ENCODE data around the gene C8B. TPM values are rescaled to one million over a fixed set of nuclear protein-coding genes. Genes with fewer than 3 reads are reported as not detected.

Gene C8B
- total RNA-seq, 2 donors from 2014 or later, result not detected

- H3K36me3 ChIP-seq, result no peaks in the 10 kb centered on the region
- H3K4me1 ChIP-seq, result no peaks in the 10 kb centered on the region
- no peaks in the 10 kb centered on the region for H3K27me3 ChIP-seq
- H3K4me3 ChIP-seq, result no peak overlapping the region
- no peak for DNase-seq (ENCODE audit: low spot score)
- H3K27ac ChIP-seq, result no peak overlapping the region
- no peaks in the 10 kb centered on the region for H3K9me3 ChIP-seq
- no peak for TF ChIP-seq CTCF (IDR thresholded peaks at IDR 0.05)
These were observed 1.3 kb downstream of the C8B start for GRCh38 chr1:56964349-56965017.

GRCh38 chr1:56963667-56964066, 2.1 kb downstream of the C8B start:
- no peak overlapping the region for H3K4me3 ChIP-seq
- H3K36me3 ChIP-seq, result no peaks in the 10 kb centered on the region
- H3K4me1 ChIP-seq, result no peaks in the 10 kb centered on the region
- DNase-seq (ENCODE audit: low spot score), result no peak
- H3K9me3 ChIP-seq, result no peaks in the 10 kb centered on the region
- no peaks in the 10 kb centered on the region for H3K27me3 ChIP-seq
- H3K27ac ChIP-seq, result no peak overlapping the region
- no peak for TF ChIP-seq CTCF (IDR thresholded peaks at IDR 0.05)

- Histone ChIP-seq H3K27me3 (no peaks in the 10 kb centered on the region), H3K36me3 (no peaks in the 10 kb centered on the region), H3K9me3 (no peaks in the 10 kb centered on the region), H3K27ac (no peak overlapping the region), H3K4me3 (no peak overlapping the region), H3K4me1 (no peaks in the 10 kb centered on the region)
- TF ChIP-seq CTCF (IDR thresholded peaks at IDR 0.05), result no peak
- no peak for DNase-seq (ENCODE audit: low spot score)
These were observed 4.4 kb downstream of the C8B start for GRCh38 chr1:56961426-56961825.

GRCh38 chr1:56958526-56958925, 7.3 kb downstream of the C8B start:
- DNase-seq (ENCODE audit: low spot score), result no peak
- Histone ChIP-seq H3K9me3 (no peaks in the 10 kb centered on the region), H3K36me3 (no peaks in the 10 kb centered on the region), H3K27ac (no peak overlapping the region), H3K4me3 (no peak overlapping the region), H3K27me3 (no peaks in the 10 kb centered on the region), H3K4me1 (no peaks in the 10 kb centered on the region)
- TF ChIP-seq CTCF (IDR thresholded peaks at IDR 0.05), result no peak

GRCh38 chr1:56957931-56958330, 7.9 kb downstream of the C8B start:
- Histone ChIP-seq H3K27me3 (no peaks in the 10 kb centered on the region), H3K36me3 (no peaks in the 10 kb centered on the region), H3K4me1 (no peaks in the 10 kb centered on the region), H3K4me3 (no peak overlapping the region), H3K9me3 (no peaks in the 10 kb centered on the region), H3K27ac (no peak overlapping the region)
- TF ChIP-seq CTCF (IDR thresholded peaks at IDR 0.05), result no peak
- DNase-seq (ENCODE audit: low spot score), result no peak

- no peak for DNase-seq (ENCODE audit: low spot score)
- no peak for TF ChIP-seq CTCF (IDR thresholded peaks at IDR 0.05)
These were observed 11.2 kb downstream of the C8B start for GRCh38 chr1:56954664-56955063.

More at GRCh38 chr1:56954664-56955063, 11.2 kb downstream of the C8B start:
- no peaks in the 10 kb centered on the region for H3K4me1 ChIP-seq
- no peak overlapping the region for H3K4me3 ChIP-seq
- no peaks in the 10 kb centered on the region for H3K9me3 ChIP-seq
- H3K27ac ChIP-seq, result no peak overlapping the region
- no peaks in the 10 kb centered on the region for H3K36me3 ChIP-seq
- no peaks in the 10 kb centered on the region for H3K27me3 ChIP-seq
